ENCODE results near the gene ELFN1.
"Not testable (repeated sequence)": the region's sequence is repeated elsewhere in the genome, so short reads cannot be mapped to it uniquely, and the experiment has no call there.

GRCh38 chr7:1763911-1764310 lies 93.8 kb downstream of the ELFN1 start:
- not testable (repeated sequence) for TF ChIP-seq EZH2 (IDR thresholded peaks at IDR 0.05; ENCODE audit: borderline replicate concordance, low read depth, low read length, severe bottlenecking); POLR2A (IDR thresholded peaks at IDR 0.05; ENCODE audit: low read depth, low read length); MAX (IDR thresholded peaks at IDR 0.05; ENCODE audit: insufficient read depth, insufficient read length); POLR2AphosphoS5 (IDR thresholded peaks at IDR 0.05; ENCODE audit: insufficient read depth, low read depth, low read length); JUN (IDR thresholded peaks at IDR 0.05; ENCODE audit: borderline replicate concordance, insufficient read depth, insufficient read length, low read depth); CTCF (IDR thresholded peaks at IDR 0.05; ENCODE audit: extremely low read depth in 1 of 2, insufficient read depth in 1 of 2, low read depth in 1 of 2, low read length in 2 of 2); MYC (IDR thresholded peaks at IDR 0.05; ENCODE audit: low read depth, low read length)

All from endothelial cell of umbilical vein (primary cell).